RPMI7951 (cell line): Measurements from ENCODE around the gene ZBP1. TPM values are rescaled to one million over a fixed set of nuclear protein-coding genes. Genes with fewer than 3 reads are reported as not detected.
A peak's percentile ranks its signal among the peaks of the same experiment; 100 is the strongest.

Experiments used
- DNase-seq: peaks from one replicate; pipeline ENCODE4 v3.0.0-alpha.2; 2012; ENCODE audit warnings: low read depth
- total RNA-seq: library from RNA; depleted of rRNA; stranded (reverse); fragments of >200 nt; shearing (Covaris generic); gene quantifications from 2 replicates; pipeline ENCODE4 v1.2.3, GENCODE V29; 2014

ZBP1 gene
- total RNA-seq, 1 experiment from 2014 or later, result not detected

GRCh38 chr20:57618091-57618763 lies 2.0 kb downstream of the ZBP1 start:
- DNase-seq, result peak; percentile 62

- DNase-seq, result no peak
Observed at GRCh38 chr20:57617079-57617795, 3.0 kb downstream of the ZBP1 start.

GRCh38 chr20:57616143-57616951 lies 3.9 kb downstream of the ZBP1 start:
- no peak for DNase-seq

- no peak for DNase-seq
Observed at GRCh38 chr20:57615445-57615811, 4.8 kb downstream of the ZBP1 start.

GRCh38 chr20:57614490-57615444 lies 5.5 kb downstream of the ZBP1 start:
- no peak for DNase-seq

GRCh38 chr20:57613481-57613921 lies 6.7 kb downstream of the ZBP1 start:
- no peak for DNase-seq

GRCh38 chr20:57612916-57613315 lies 7.3 kb downstream of the ZBP1 start:
- no peak for DNase-seq

GRCh38 chr20:57612436-57612835 lies 7.8 kb downstream of the ZBP1 start:
- DNase-seq, result no peak

GRCh38 chr20:57611586-57612311 lies 8.5 kb downstream of the ZBP1 start:
- DNase-seq, result no peak

- DNase-seq, result no peak
Observed at GRCh38 chr20:57610261-57610952, 9.8 kb downstream of the ZBP1 start.

- DNase-seq, result no peak
Observed at GRCh38 chr20:57609842-57610167, 10.4 kb downstream of the ZBP1 start.

GRCh38 chr20:57609086-57609841 lies 11.0 kb downstream of the ZBP1 start:
- DNase-seq, result no peak

GRCh38 chr20:57608516-57608915 lies 11.7 kb downstream of the ZBP1 start:
- no peak for DNase-seq

GRCh38 chr20:57605878-57606277 lies 14.3 kb downstream of the ZBP1 start:
- no peak for DNase-seq

- DNase-seq, result no peak
Observed at GRCh38 chr20:57605045-57605444, 15.2 kb downstream of the ZBP1 start.

- DNase-seq, result no peak
Observed at GRCh38 chr20:57603120-57603519, 17.1 kb downstream of the ZBP1 start.

GRCh38 chr20:57601737-57602136 lies 18.5 kb downstream of the ZBP1 start:
- DNase-seq, result no peak

- DNase-seq, result peak; percentile 99
Observed at GRCh38 chr20:57601211-57601570, 19.0 kb downstream of the ZBP1 start.

- peak; percentile 86 for DNase-seq
Observed at GRCh38 chr20:57600320-57601210, 19.7 kb downstream of the ZBP1 start.
